ENCODE data around the gene ACTR1B.

DNA sequence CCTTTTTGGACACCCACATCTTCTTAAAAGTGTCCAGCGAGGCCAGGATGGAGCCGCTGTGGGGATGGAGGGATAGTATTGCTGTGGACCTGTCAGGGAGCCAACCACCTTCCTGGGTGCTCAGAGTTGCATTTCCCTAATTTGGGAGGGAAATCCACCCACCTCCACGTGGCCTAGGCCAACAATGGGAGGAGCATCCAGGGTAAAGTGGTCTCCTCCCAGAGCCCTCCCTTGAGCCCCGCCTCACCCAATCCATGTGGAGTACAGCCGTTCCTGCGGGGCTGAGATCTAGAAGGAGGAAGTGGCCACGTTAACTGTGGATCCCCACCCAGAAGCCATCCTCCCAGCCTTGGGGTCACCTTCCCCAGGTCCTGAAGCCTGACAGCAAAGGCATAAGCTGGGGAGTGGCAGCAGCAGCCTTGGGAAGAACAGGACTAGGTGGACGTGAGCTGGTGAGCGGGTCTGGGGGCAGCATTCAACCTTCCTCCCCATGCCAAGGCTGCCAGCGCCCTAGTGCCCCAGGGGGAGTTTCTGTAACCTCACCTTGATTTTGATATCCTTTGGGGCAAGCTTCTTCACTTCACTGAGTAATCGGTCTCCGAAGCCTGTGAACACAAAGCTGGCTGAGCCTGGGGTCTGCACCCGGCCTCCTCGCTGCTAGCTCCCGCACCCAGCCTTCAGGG lies 6.8 kb downstream of the ACTR1B start:
- TF ChIP-seq POLR2AphosphoS5 (IDR thresholded peaks at IDR 0.05) = no peak
- TF ChIP-seq POLR2A (IDR thresholded peaks at IDR 0.05) = no peak

Data from gastroesophageal sphincter (tissue), 2 donors.